Neuronal stem cell (in vitro differentiated cells): ENCODE results near the gene PLCB2.

ENCODE experiments used
- DNase-seq: peaks from one replicate; pipeline ENCODE4 v3.0.0-alpha.2; 2013; ENCODE audit warnings: low spot score
- H2AFZ ChIP-seq: one replicate; pipeline ENCODE4 v1.6.1; 2013; ENCODE audit warnings: mild to moderate bottlenecking, low read length, inconsistent platforms
- H2AK5ac ChIP-seq: 2 replicates; pipeline ENCODE4 v1.6.1; 2013; ENCODE audit warnings: low read depth, mild to moderate bottlenecking, inconsistent platforms, low read length, moderate library complexity, mixed read lengths
- H2BK120ac ChIP-seq: 2 replicates; pipeline ENCODE4 v1.6.1; 2013; ENCODE audit warnings: low read depth, mild to moderate bottlenecking, inconsistent platforms, low read length, moderate library complexity, mixed read lengths
- H2BK12ac ChIP-seq: one replicate; pipeline ENCODE4 v1.6.1; 2013; ENCODE audit warnings: low read length, inconsistent platforms
- H2BK15ac ChIP-seq: 2 replicates; pipeline ENCODE4 v1.6.1; 2013; ENCODE audit warnings: mild to moderate bottlenecking, low read length, inconsistent platforms, mixed read lengths
- H2BK5ac ChIP-seq: one replicate; pipeline ENCODE4 v1.6.1; 2013; ENCODE audit warnings: inconsistent platforms, mild to moderate bottlenecking, low read length, moderate library complexity
- H3K14ac ChIP-seq: one replicate; pipeline ENCODE4 v1.6.1; 2013; ENCODE audit warnings: low read length, inconsistent platforms
- H3K18ac ChIP-seq: 2 replicates; pipeline ENCODE4 v1.6.1; 2013; ENCODE audit warnings: low read length, inconsistent platforms
- H3K23ac ChIP-seq: 2 replicates; pipeline ENCODE4 v1.6.1; 2013; ENCODE audit warnings: low read depth, mild to moderate bottlenecking, mixed read lengths, low read length, inconsistent platforms; ENCODE audit not compliant: poor library complexity
- H3K27ac ChIP-seq: replicated peaks from 3 replicates; pipeline ENCODE4 v1.5.1; 2013; ENCODE audit warnings: low read length, inconsistent platforms
- H3K27me3 ChIP-seq, 3 experiments: 2 replicates each; pipeline ENCODE4 v1.6.1; 2013; ENCODE audit warnings: low read length in 3 of 3, mild to moderate bottlenecking in 2 of 3, inconsistent platforms in 1 of 3, low read depth in 1 of 3, mixed read lengths in 1 of 3, moderate library complexity in 1 of 3; ENCODE audit not compliant: control insufficient read depth in 3 of 3, insufficient read depth in 3 of 3
- H3K36me3 ChIP-seq, 2 donors: replicated peaks in 1 of 2; 2 replicates each; pipeline ENCODE4 v1.6.1; 2013; ENCODE audit warnings: low read length in 2 of 2; ENCODE audit not compliant: control insufficient read depth in 2 of 2, insufficient read depth in 2 of 2
- H3K4ac ChIP-seq: 2 replicates; pipeline ENCODE4 v1.6.1; 2013; ENCODE audit warnings: inconsistent platforms, mild to moderate bottlenecking, low read length, moderate library complexity
- H3K4me1 ChIP-seq, 2 donors: 1 replicate in 1 of 2; 2 replicates in 1 of 2; pipeline ENCODE4 v1.6.1; 2013; ENCODE audit warnings: low read length in 2 of 2, low read depth in 1 of 2; ENCODE audit not compliant: control insufficient read depth in 2 of 2, insufficient read depth in 1 of 2
- H3K4me2 ChIP-seq: one replicate; pipeline ENCODE4 v1.6.1; 2013; ENCODE audit warnings: mild to moderate bottlenecking, low read length, inconsistent platforms; ENCODE audit not compliant: insufficient read depth, poor library complexity, severe bottlenecking
- H3K4me3 ChIP-seq, 2 donors: 2 replicates each; pipeline ENCODE4 v1.5.1; 2013; ENCODE audit warnings: low read length in 2 of 2, mild to moderate bottlenecking in 2 of 2, inconsistent platforms in 1 of 2, moderate library complexity in 1 of 2
- H3K79me1 ChIP-seq: one replicate; pipeline ENCODE4 v1.6.1; 2013; ENCODE audit warnings: low read depth, mild to moderate bottlenecking, inconsistent platforms, low read length, moderate library complexity
- H3K9ac ChIP-seq: one replicate; pipeline ENCODE4 v1.6.1; 2013; ENCODE audit warnings: mild to moderate bottlenecking, low read depth, low read length, inconsistent platforms; ENCODE audit not compliant: poor library complexity
- H3K9me3 ChIP-seq, 2 donors: replicated peaks in 1 of 2; 2 replicates each; pipeline versions ENCODE3 to v1.6.1; 2013; ENCODE audit warnings: low read length in 2 of 2, mild to moderate bottlenecking in 2 of 2, inconsistent platforms in 1 of 2, low read depth in 1 of 2, mixed read lengths in 1 of 2, moderate library complexity in 1 of 2; ENCODE audit not compliant: control insufficient read depth in 2 of 2, insufficient read depth in 1 of 2
- H4K8ac ChIP-seq: one replicate; pipeline ENCODE4 v1.6.1; 2013; ENCODE audit warnings: low read depth, mild to moderate bottlenecking, inconsistent platforms, low read length, moderate library complexity
- H4K91ac ChIP-seq: one replicate; pipeline ENCODE4 v1.6.1; 2013; ENCODE audit warnings: low read length, low read depth, mild to moderate bottlenecking, inconsistent platforms; ENCODE audit not compliant: poor library complexity
- WGBS, 2 donors: extraction: QIAGEN DNeasy Blood & Tissue Kit; methylation state at CpG; one replicate each; pipeline ENCODE4 v1.1.7; 2013; ENCODE audit warnings: missing lambda C conversion rate in 2 of 2, mixed read lengths in 1 of 2; ENCODE audit not compliant: insufficient read length in 2 of 2, insufficient replicate concordance in 1 of 2; ENCODE audit errors: extremely low coverage in 2 of 2; 5-methylcytosine and 5-hydroxymethylcytosine counted together

PLCB2 gene

GRCh38 chr15:40264321-40265153, 43.2 kb downstream of the PLCB2 start:
- Histone ChIP-seq H2AK5ac (no peak overlapping the region), H4K91ac (no peak overlapping the region), H2BK15ac (peak overlapping the region; percentile 59), H2BK5ac (no peak overlapping the region), H3K18ac (no peak overlapping the region), H3K14ac (no peak overlapping the region), H2AFZ (no peak overlapping the region), H3K23ac (no peak overlapping the region), H3K4ac (no peak overlapping the region), H3K27ac (no peak overlapping the region), H2BK12ac (no peak overlapping the region), H3K4me1 (peaks cover 5 to 12% of the 10 kb centered on the region in 2 donors), H3K9ac (no peak overlapping the region), H3K9me3 (no peaks in the 10 kb centered on the region), H2BK120ac (no peak overlapping the region), H3K27me3 (no peaks in the 10 kb centered on the region), H3K4me3 (no peak overlapping the region), H3K36me3 (no peaks in the 10 kb centered on the region), H3K79me1 (no peaks in the 10 kb centered on the region), H4K8ac (no peak overlapping the region), H3K4me2 (no peak overlapping the region)
- DNase-seq: no peak
- no CpG with 5 or more reads among the region's 16 CpGs for WGBS, 2 donors

GRCh38 chr15:40263024-40263754, 44.5 kb downstream of the PLCB2 start:
- no peak overlapping the region for H3K4me2 ChIP-seq
- H4K91ac ChIP-seq: no peak overlapping the region
- DNase-seq: no peak
- no peaks in the 10 kb centered on the region for H3K36me3 ChIP-seq
- H3K27ac ChIP-seq: no peak overlapping the region
- H2AK5ac ChIP-seq: no peak overlapping the region
- H2BK12ac ChIP-seq: no peak overlapping the region
- H3K9me3 ChIP-seq: no peaks in the 10 kb centered on the region
- peaks cover 5 to 21% of the 10 kb centered on the region in 2 donors for H3K4me1 ChIP-seq
- no peak overlapping the region for H2BK5ac ChIP-seq
- no peak overlapping the region for H3K4ac ChIP-seq
- no peak overlapping the region for H3K4me3 ChIP-seq
- H4K8ac ChIP-seq: no peak overlapping the region
- H3K27me3 ChIP-seq: no peaks in the 10 kb centered on the region
- WGBS, 2 donors: no CpG with 5 or more reads among the region's 12 CpGs
- H2BK120ac ChIP-seq: no peak overlapping the region
- no peaks in the 10 kb centered on the region for H3K79me1 ChIP-seq
- no peak overlapping the region for H2AFZ ChIP-seq
- no peak overlapping the region for H3K9ac ChIP-seq
- H2BK15ac ChIP-seq: no peak overlapping the region
- no peak overlapping the region for H3K23ac ChIP-seq
- no peak overlapping the region for H3K14ac ChIP-seq
- no peak overlapping the region for H3K18ac ChIP-seq

- H3K4me3 ChIP-seq: no peak overlapping the region
- WGBS, 2 donors: no CpG with 5 or more reads among the region's 7 CpGs
- no peak for DNase-seq
Measured at GRCh38 chr15:40259021-40259420, 48.7 kb downstream of the PLCB2 start.

GRCh38 chr15:40258544-40258943, 49.2 kb downstream of the PLCB2 start:
- no peak overlapping the region for H2AK5ac ChIP-seq
- H3K4me1 ChIP-seq: peaks cover 0 to 15% of the 10 kb centered on the region in 2 donors
- DNase-seq: no peak
- no peak overlapping the region for H3K4me2 ChIP-seq
- H2AFZ ChIP-seq: peak overlapping the region; percentile 87
- H3K9ac ChIP-seq: no peak overlapping the region
- H3K9me3 ChIP-seq: no peaks in the 10 kb centered on the region
- no peak overlapping the region for H2BK12ac ChIP-seq
- no peak overlapping the region for H3K4me3 ChIP-seq
- H4K91ac ChIP-seq: no peak overlapping the region
- no peak overlapping the region for H4K8ac ChIP-seq
- no peak overlapping the region for H2BK120ac ChIP-seq
- no peak overlapping the region for H3K18ac ChIP-seq
- no peak overlapping the region for H2BK15ac ChIP-seq
- H3K14ac ChIP-seq: no peak overlapping the region
- no peak overlapping the region for H3K23ac ChIP-seq
- no CpG with 5 or more reads among the region's 8 CpGs for WGBS, 2 donors
- H3K4ac ChIP-seq: no peak overlapping the region
- no peaks in the 10 kb centered on the region for H3K79me1 ChIP-seq
- H2BK5ac ChIP-seq: no peak overlapping the region
- no peaks in the 10 kb centered on the region for H3K36me3 ChIP-seq
- H3K27ac ChIP-seq: no peak overlapping the region
- peaks cover 3 to 10% (median 9%) of the 10 kb centered on the region in 3 experiments for H3K27me3 ChIP-seq

More at GRCh38 chr15:40259021-40259420, 48.7 kb downstream of the PLCB2 start:
- Histone ChIP-seq H3K4ac (no peak overlapping the region), H3K27ac (no peak overlapping the region), H2AFZ (peak overlapping the region; percentile 87), H3K4me1 (peaks cover 0 to 15% of the 10 kb centered on the region in 2 donors), H3K9me3 (no peaks in the 10 kb centered on the region), H3K23ac (no peak overlapping the region), H3K14ac (no peak overlapping the region), H3K36me3 (no peaks in the 10 kb centered on the region), H4K91ac (no peak overlapping the region), H4K8ac (no peak overlapping the region), H2BK15ac (no peak overlapping the region), H2BK12ac (no peak overlapping the region), H3K79me1 (no peaks in the 10 kb centered on the region), H2BK5ac (no peak overlapping the region), H3K18ac (peak overlapping the region; percentile 30), H3K27me3 (peaks cover 0 to 5% (median 5%) of the 10 kb centered on the region in 3 experiments), H3K4me2 (no peak overlapping the region), H2BK120ac (no peak overlapping the region), H2AK5ac (no peak overlapping the region), H3K9ac (no peak overlapping the region)
